Stimulated activated CD8-positive, alpha-beta memory T cell treated with anti-CD3 and anti-CD28 coated beads, Interleukin-7, amount 100 ng/mL, for 4 hours (primary cell): ENCODE results near the gene PCMTD2.
A peak's percentile ranks its signal among the peaks of the same experiment; 100 is the strongest.

Experiments used
- DNase-seq, 2 donors: peaks; one replicate each; pipeline ENCODE4 v3.0.0-alpha.2; 2020; ENCODE audit warnings: low read depth in 2 of 2

Gene PCMTD2

DNA sequence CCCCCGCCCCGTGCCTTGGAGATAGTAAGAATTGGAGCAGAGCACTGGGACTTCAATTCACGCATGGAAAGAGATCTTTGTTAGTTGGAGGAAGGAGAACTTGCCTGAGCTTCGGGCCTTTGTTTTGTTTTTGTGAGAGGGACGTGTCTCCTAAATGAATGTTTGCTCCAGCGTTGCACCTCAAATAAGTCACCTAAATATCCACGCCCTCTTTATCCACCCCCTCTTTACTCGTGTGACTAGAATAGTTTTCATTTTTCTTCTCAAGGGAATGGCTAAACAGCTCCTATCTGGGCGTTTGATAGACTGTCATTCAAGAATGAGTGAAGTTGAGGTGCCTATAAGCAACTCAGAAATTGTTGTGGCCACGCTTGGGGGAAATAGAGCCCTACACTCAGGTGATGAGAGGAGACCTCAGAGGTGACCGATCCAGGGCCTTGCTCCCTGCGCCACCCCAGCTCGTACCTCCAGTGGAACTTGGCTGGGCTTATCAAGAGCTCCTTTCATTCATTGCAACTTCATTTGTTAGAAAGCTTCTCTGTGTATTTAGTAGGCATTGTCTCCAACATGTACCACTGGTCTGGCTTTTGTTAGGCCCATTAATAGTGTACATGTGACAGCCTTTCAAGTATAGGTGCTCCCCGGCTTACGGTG lies 861 bp downstream of the PCMTD2 start:
- no peak for DNase-seq

DNA sequence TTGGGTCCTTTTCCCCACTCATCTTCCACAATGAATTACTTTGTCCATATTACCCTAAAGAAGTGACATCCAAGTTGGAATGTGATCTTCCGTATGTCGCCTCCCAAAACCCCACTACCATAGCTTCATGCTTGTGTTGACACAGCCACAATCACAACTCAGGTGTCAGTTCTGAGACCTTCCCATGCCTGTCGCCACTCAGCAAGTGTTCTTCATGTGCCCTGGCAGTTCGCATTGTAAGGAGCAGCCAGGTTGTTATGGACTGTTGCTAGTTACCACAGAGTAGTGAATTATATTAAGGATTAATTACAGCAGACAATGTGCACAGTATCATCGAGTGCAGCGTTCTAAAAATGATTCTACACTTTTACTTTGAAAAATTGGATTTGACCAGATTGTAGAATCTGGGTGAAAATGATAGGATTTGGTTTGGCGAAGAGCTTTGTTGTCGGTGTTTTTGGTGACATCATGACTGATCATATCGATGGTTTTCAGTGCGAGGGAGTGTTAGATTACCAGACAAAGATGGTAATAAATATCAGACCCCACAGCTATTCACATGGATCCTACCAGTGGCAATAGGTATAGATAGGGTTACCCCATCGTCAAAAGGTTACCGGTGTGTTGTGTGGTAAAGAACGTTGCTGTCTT lies 1.7 kb downstream of the PCMTD2 start:
- DNase-seq = no peak

DNA sequence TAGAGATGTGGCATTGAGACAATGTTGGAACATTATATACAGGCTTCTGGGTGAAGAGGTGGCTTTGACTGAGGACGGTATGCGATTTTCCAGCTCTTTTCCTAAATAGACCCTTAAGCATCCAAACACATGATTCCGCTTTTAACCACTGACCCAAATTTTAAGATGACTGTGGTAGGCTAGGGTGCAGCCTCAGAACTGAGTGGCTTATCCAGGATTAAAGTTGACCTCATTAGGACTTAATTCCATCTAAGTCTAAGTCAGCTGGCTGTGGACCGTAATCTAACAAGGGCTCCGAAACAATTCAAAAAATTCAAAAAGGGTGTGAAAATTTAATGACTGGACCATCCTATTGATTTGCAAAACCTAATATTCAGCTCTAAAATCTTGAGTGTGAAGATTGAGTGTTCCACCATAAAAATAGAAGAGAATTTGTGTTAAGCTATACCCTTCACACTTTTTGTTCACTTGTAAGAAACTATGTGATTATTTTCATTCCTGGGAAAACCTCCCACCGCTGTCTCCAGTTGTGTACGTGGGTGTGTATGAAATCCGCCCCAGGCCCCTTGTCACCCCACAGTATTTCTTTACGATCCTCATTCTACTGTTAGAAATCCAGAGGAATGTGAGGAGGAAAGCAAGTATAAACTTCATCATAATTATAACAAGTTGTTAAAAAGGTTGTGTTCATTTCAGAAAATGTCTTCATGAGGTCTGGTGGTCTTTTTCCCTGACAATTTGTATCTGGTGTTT lies 2.7 kb downstream of the PCMTD2 start:
- no peak for DNase-seq

DNA sequence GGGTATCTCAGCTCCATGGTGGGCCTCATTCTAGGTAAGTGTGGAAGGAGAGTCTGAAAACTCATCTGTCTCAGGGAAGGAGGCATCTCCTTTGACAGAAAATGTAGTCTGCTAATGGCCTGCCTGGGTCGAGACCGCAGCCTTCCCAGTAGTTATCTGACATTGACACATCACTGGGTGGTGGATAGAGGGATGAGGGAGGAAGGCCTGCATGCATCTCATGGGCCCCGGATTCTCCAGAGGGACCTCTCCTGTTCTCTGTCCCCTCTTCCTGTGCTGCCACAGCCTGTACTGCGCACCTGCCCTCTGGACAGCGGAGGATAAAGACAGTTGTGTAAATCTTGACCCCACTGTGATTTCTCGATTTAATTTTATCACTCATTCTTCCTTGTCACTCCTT lies 4.7 kb downstream of the PCMTD2 start:
- no peak for DNase-seq

DNA sequence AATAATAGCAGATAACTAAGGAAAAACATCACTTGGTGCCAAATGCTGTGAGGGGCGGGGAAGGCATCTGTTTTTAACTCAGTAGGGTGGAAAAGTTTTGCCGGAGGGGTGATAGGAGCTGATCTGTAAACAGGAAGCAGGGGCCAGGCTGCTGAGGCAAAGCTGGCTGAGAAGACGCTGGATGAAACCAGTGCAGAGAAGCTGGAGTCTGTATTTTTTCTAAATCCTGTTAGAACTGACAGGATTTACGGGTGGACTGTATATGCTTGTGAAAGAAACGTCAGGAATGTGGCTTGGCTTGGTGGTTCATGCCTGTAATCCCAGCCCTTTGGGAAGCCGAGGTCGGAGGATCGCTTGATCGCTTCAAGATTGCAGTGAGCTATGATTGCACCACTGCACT lies 5.6 kb downstream of the PCMTD2 start:
- no peak for DNase-seq

DNA sequence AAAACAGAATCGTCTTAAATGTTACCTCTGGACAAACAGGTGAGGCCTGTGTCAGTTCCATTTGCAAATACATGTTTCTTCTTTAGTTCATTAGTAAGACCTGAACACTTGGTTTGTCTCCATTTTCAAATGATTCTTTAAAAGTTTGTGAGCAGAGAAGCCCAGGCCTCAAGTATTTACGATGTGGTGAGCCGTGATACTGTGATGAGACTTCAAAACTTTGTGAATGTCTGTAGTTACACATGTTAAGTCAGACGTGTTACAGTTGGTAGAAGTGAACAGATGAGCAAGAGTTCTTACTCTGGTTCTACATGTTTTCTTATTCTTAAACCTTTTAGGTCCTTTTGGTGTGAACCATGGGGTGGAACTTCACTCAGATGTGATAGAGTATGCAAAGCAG lies 8.5 kb downstream of the PCMTD2 start:
- no peak for DNase-seq

DNA sequence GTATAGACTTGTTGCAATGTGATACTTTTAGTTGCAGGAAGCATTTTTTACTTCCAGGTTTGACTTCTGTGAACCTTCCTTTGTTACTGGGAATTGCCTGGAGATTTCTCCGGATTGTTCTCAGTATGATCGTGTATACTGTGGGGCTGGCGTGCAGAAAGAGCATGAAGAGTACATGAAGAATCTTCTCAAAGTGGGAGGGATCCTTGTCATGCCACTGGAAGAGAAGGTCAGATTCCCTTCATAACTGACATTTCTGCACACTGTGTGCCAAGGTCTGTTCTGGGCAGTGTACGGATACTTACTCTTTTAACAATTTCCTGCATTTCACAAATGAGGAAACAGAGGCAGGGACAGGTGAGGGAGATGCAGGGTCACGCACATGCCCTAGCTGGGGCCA lies 9.7 kb downstream of the PCMTD2 start:
- no peak for DNase-seq

DNA sequence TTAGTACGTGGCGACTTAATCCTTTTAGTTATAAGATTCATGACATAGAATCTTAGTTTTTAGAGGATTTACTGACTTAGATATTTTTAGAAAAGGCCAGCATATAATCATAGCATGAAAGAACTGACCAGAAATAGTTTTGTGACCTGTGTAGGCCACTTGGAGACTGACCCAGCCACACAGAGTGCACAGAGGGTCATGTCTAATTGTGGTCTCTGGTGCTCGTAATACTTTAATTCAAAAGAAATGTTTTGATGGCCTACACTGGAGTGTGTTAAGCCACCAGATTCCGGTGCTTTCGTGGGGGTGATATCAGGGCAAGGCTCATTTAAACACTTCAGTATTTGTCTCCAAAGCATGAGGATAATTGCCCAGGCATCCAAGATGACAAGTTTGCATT lies 11.4 kb downstream of the PCMTD2 start:
- DNase-seq = no peak

DNA sequence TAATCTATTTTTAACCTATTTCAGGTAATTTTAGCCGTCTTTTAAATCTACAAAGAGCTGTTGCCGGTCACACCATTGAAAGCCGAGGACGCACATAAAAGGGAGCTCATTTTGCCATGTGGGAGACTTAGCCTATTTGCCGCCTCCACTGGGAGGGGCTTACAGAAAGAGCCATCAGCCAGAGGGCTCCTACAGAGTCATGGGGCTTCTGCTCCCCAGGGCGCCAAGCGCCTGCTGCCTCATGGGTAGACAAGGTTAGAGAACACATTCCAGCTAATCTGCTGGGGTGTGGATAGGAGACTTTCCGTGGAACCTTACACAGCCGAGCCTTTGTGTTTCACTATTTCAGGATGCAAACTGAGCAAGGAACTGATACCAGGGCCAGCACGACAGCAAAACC lies 12.6 kb downstream of the PCMTD2 start:
- DNase-seq = no peak

DNA sequence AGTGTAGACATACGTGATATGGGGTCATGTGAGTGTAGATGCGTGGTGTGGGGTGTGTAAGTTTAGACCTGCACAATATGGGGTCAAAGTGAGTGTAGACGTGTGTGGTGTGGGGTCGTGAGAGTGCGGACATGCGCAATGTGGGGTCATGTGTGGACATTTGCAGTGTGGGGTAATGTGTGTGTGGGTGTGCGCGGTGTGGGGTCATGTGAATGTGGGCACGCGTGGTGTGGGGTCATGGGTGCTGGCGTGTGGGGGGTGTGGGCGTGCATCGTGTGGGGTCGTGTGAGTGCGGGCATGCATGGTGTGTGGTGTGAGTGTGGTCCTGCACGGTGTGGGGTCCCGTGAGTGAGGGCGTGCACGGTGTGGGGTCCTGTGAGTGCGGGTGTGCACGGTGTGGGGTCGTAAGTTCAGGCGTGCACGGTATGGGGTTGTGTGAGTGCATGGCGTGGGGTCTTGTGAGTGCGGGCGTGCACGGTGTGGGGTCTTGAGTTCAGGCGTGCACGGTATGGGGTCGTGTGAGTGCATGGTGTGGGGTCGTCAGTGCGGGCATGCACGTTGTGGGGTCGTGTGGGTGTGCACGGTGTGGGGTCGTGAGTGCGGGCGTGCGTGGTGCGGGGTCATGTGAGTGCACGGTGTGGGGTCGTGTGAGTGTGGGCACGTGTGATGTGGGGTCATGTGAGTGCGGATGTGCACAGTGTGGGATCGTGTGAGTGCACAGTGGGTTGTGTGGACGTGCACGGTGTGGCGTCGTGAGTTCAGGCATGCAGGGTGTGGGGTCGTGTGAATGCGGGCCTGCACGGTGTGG lies 14.3 kb downstream of the PCMTD2 start:
- DNase-seq = no peak

DNA sequence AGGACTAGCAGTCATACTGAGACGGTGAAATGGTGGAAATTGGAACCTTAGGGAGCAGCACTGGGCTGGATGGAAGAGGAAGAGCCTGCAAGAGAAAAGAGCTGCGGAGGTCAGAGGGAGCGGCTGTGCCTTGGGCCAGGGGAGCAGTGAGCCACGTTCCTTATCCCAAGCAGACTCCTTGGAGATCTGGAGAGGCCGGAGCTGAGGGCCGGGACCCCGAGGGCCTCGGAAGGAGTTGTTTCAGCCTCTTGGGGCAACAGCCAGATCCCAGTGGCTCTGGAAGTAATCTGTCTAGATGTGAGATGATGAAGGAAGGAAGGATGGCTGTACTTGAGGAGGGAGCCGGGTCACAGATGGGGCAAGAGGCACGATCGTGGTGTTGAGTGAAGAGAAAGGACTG lies 16.1 kb downstream of the PCMTD2 start:
- DNase-seq = no peak

DNA sequence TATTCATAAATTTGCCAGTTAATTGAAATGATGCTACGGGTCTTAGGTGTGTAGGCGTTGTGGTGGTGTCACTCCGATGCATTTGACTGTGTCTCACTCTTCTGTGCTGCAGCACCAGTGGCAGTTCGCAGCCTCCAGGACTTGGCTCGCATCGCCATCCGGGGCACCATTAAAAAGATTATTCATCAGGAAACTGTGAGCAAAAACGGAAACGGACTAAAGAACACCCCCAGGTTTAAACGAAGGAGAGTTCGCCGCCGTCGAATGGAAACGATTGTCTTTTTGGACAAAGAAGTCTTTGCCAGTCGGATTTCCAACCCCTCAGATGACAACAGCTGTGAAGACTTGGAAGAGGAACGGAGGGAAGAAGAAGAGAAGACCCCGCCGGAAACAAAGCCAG lies 17.6 kb downstream of the PCMTD2 start:
- DNase-seq = no peak

DNA sequence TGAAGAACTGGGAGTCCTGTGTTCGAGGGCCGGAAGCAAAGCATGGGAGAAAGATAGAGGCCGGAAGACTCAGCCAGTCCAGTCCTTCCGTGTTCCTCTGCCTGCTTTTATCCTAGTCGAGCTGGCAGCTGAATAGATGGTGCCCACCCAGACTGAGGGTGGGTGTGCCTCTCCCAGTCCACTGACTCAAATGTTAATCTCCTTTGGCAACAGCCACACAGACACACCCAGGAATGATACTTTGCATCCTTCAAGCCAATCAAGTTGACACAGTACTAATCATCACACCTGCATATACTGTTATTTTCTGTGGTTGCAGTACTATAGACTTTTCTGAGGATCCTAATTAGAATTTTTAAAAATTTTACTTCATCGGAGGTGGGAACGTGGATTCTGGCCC lies 21.3 kb downstream of the PCMTD2 start:
- no peak for DNase-seq

DNA sequence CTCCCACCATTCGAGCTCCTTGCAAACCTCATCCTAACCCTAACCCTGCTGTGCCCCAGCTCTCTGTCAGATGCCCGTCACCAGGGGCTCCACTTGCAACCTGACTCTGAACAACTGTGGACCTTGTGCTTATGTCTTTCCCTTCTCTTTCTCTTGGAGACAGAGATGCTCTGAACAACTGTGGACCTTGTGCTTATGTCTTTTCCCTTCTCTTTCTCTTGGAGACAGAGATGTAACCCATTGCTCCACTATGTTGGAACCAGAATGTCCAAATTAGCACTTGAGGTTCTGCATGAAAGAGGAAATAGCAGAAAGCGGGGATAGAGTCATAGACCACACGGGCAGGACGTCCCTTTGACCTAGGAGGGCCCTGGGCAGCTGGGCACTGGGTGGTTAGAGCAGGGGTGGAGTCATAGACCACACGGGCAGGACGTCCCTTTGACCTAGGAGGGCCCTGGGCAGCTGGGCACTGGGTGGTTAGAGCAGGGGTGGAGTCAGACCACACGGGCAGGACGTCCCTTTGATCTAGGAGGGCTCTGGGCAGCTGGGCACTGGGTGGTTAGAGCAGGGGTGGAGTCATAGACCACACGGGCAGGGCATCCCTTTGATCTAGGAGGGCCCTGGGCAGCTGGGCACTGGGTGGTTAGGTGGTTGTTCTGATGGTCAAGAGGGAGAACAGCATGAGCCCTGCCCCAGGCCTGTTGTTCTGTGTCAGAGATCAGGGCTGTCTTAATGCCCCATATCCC lies 22.2 kb downstream of the PCMTD2 start:
- DNase-seq = no peak

DNA sequence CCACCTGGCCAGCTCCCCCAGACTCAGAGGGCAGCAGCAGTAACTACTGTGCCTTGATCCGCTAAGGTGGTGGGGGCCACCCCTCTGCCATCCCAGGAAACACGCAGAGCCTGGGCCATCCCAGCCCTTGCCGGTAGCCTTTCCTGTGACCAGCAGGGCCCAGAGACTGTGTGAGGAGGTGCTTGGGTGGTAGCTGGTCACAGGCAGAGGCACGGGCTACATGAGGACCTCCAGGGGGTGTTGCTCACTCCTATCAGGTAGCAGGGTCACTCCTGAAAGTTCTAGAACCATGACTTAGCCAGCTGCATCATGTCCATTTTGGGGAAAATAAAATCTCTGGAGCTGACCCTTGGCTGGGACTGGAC lies 22.8 kb downstream of the PCMTD2 start:
- DNase-seq = no peak

DNA sequence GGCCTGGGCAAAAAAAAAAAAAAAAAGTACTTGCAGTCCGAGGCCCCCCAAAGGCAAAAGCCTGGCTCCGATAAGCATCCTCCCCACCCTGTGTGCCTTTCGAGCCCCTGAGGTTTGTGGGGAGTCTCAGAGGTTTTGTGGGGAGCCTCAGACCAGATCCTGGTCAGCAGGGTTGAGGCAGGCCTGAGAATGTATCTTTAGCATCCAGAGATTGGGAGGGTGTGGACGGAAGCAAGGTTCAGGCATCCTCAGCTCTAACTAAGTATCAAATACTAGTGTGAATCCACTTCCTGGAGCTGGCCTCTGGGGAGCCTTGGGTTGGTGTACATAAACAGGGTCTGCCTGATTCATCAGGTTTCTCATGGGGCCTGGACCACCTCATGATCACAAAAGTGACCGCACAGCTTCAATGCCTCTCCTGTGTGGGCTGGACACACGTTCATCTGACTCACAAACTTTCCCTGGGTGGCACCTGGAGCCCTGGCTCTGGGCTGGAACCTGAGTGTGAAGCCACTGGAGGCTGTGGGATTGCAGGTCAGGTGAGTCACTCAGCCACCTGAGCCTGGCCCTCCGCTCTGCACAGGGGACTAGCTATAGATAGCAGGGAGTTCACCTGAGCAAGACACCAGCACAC lies 24.4 kb downstream of the PCMTD2 start:
- DNase-seq = no peak

DNA sequence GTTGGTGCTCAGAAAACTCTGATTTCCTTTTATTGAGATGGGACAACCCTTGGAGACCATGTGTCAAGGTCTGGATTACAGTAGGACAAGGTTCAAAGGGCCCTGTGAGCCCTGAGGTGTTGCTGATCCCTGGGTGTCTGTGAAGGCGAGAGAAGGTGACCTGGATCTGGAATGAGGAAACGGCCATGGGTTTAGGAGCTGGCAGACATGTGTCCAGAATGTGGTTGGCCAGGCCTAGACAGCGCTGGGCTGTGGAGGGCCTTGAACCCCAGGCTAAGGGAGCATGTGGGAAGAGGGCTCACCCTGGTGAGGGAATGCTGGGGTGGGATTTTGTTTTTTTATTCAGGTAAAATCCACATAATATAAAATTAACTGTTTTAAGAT lies 24.9 kb downstream of the PCMTD2 start:
- no peak for DNase-seq

DNA sequence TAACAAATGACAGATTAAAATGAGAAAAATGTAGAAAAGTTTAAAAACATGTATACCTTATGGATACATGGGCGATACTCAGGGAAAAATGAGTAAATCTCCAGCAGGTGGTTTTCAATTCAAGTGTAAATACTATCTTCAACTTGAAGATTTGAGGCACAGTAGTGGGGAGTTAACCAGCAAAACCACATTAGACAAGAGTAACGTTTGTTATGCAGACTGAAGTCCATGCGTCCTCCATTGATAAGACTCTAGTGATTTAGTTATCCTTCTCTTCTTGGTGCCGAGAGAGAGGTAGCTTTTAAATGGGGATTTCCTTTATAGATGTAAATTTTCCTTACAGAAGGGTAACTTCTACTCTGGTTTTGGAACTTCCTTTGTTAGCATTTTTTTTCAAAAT lies 28.1 kb downstream of the PCMTD2 start:
- no peak for DNase-seq

DNA sequence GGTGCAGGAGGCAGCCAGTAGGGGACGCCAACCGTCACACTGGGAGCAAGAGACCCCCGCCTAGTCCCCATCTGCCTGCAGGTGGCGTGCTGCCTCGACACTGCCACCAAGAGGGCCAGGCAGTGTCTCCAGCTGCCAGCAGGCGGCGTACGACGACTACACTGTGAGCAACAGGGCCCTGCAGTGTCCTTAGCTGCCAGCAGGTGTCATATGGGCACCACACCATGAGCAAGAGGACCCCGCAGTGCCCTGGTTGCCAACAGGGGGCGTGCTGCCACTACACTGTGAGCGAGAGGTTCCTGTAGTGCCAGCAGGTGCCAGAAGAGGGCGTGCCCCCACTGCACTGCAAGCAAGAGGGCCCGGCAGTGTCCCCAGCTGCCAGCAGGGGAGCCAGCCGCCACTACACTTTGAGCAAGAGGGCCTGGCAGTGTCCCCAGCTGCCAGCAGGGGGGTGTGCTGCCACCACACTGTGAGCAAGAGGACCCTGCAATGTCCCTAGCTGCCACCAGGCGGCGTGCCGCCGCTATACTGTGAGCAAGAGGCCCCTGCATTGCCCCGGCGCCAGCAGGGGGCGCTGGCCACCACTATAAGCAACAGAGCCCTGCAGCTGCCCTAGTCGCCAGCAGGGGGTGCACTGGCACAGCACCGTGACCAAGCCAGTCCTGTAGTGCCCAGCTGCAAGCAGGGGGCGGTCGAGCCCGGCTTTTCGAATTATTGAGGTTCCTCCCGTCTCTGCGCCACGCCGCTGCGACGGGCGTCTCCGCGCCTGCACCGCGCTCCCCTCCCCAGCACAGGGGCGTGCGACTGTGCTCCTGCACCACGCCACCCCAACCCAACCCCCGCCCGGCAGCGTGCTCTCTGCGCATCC lies 30.3 kb downstream of the PCMTD2 start:
- DNase-seq = peak; percentile 40 to 60
